Progenitor cell of endocrine pancreas (in vitro differentiated cells): Measurements from ENCODE around the gene SLX4IP. TPM values are rescaled to one million over a fixed set of nuclear protein-coding genes. Genes with fewer than 3 reads are reported as not detected.

ENCODE experiments used
- DNase-seq: peaks from one replicate; pipeline ENCODE4 v3.0.0; 2021; ENCODE audit warnings: low spot score; ENCODE audit not compliant: unreplicated experiment
- H3K27ac Mint-ChIP-seq: 2 replicates; pipeline ENCODE4 v1.8.0; 2021; ENCODE audit warnings: mild to moderate bottlenecking, moderate library complexity, mixed read lengths
- H3K27me3 Mint-ChIP-seq: 2 replicates; pipeline ENCODE4 v1.8.0; 2021; ENCODE audit warnings: mixed read lengths
- H3K36me3 Mint-ChIP-seq: 2 replicates; pipeline ENCODE4 v1.8.0; 2022; ENCODE audit warnings: mixed read lengths; ENCODE audit not compliant: insufficient read depth
- H3K4me1 Mint-ChIP-seq: 2 replicates; pipeline ENCODE4 v1.8.0; 2021; ENCODE audit warnings: low read depth, mixed read lengths
- H3K4me3 Mint-ChIP-seq: 2 replicates; pipeline ENCODE4 v1.8.0; 2021; ENCODE audit warnings: low read depth, mild to moderate bottlenecking, moderate library complexity, mixed read lengths
- H3K9me3 Mint-ChIP-seq: 2 replicates; pipeline ENCODE4 v1.8.0; 2021; ENCODE audit warnings: low read depth, mixed read lengths
- total RNA-seq: library from RNA; stranded (reverse); gene quantifications from 2 replicates; pipeline ENCODE4 v1.2.1, GENCODE V29; 2021
- TF ChIP-seq, protein P1 (sequence below): fragments of 200-600 bp; sonication (generic); IDR thresholded peaks from one replicate; pipeline ENCODE4 v1.5.0; 2021; ENCODE audit warnings: antibody characterized with exemption, mild to moderate bottlenecking; ENCODE audit not compliant: unreplicated experiment

The SLX4IP gene
- total RNA-seq, 1 donor from 2014 or later = 12.0 TPM

DNA sequence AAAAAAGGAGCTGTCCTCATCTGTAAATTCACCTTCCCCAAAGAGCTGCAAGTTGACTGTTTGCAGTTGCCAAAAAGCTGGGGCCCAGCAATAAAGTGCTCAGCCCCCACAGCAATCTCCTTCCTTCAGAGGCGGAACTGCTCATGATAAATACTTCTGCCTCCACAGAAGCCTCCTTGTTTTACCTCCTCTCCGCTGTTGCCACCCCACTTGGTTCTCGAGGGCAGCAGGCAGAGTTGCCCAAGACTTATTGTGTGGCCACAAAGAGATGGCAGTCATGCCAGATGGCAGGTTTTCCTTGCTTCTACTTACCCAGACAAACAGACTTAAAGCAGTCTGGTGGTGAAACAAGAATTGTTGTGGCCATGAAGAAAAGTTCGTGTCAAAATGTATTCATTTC, 66.3 kb downstream of the SLX4IP start:
- H3K9me3 Mint-ChIP-seq = no peaks in the 10 kb centered on the region
- no peaks in the 10 kb centered on the region for H3K27me3 Mint-ChIP-seq

DNA sequence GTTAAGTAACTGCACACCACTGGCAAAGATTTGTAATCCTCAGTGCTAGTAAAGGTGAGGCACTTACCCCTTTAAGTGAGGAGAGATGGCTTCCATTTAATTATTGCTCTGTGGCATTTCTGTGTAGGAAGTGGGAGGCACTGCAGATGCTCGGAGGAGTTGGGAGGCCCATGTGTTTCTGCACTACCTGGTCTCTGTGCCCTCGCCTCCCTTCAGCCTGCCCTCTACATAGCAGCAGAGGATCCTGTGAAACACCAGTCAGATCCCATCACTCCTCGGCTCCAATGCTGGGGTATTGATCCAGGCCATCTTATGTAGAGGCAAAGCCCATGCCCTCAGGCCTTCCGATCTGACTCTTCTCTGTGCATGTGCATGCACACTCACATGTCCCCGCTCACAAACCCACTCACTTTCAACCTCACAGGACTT, 67.0 kb downstream of the SLX4IP start:
- TF ChIP-seq, protein P1, sequence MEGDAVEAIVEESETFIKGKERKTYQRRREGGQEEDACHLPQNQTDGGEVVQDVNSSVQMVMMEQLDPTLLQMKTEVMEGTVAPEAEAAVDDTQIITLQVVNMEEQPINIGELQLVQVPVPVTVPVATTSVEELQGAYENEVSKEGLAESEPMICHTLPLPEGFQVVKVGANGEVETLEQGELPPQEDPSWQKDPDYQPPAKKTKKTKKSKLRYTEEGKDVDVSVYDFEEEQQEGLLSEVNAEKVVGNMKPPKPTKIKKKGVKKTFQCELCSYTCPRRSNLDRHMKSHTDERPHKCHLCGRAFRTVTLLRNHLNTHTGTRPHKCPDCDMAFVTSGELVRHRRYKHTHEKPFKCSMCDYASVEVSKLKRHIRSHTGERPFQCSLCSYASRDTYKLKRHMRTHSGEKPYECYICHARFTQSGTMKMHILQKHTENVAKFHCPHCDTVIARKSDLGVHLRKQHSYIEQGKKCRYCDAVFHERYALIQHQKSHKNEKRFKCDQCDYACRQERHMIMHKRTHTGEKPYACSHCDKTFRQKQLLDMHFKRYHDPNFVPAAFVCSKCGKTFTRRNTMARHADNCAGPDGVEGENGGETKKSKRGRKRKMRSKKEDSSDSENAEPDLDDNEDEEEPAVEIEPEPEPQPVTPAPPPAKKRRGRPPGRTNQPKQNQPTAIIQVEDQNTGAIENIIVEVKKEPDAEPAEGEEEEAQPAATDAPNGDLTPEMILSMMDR = no peak
- DNase-seq = no peak
- H3K36me3 Mint-ChIP-seq = no peaks in the 10 kb centered on the region
- H3K27ac Mint-ChIP-seq = no peak overlapping the region
- H3K4me1 Mint-ChIP-seq = peaks cover 16% of the 10 kb centered on the region
- no peak overlapping the region for H3K4me3 Mint-ChIP-seq
- H3K27me3 Mint-ChIP-seq = no peaks in the 10 kb centered on the region
- H3K9me3 Mint-ChIP-seq = no peaks in the 10 kb centered on the region

More for the DNA sequence above, 66.3 kb downstream of the SLX4IP start:
- H3K4me3 Mint-ChIP-seq = no peak overlapping the region
- peaks cover 16% of the 10 kb centered on the region for H3K4me1 Mint-ChIP-seq
- DNase-seq = no peak
- H3K36me3 Mint-ChIP-seq = no peaks in the 10 kb centered on the region
- H3K27ac Mint-ChIP-seq = no peak overlapping the region
- TF ChIP-seq, protein P1 = no peak

DNA sequence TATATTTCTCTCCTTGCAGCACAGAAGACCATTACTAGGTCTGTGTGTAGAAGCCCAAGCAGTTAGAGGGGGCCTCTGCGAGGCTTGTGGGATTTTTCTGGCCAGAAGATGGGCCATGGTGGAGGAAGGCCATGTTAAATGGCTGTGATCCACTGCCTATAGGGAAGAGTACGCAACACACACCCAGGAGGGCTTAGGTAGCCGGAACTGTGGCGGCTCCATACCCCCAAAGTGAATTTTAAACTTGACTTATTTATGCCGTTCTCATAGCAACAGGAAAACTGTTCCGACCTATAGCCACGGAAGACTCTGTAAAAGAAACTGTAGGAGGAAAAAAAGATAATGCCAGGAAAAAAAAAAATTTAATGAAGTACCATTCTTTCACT, 69.5 kb downstream of the SLX4IP start:
- H3K4me3 Mint-ChIP-seq = no peak overlapping the region
- no peaks in the 10 kb centered on the region for H3K27me3 Mint-ChIP-seq
- H3K4me1 Mint-ChIP-seq = peaks cover 7% of the 10 kb centered on the region
- DNase-seq = no peak
- H3K9me3 Mint-ChIP-seq = no peaks in the 10 kb centered on the region
- TF ChIP-seq, protein P1 = no peak
- no peaks in the 10 kb centered on the region for H3K36me3 Mint-ChIP-seq
- no peak overlapping the region for H3K27ac Mint-ChIP-seq

DNA sequence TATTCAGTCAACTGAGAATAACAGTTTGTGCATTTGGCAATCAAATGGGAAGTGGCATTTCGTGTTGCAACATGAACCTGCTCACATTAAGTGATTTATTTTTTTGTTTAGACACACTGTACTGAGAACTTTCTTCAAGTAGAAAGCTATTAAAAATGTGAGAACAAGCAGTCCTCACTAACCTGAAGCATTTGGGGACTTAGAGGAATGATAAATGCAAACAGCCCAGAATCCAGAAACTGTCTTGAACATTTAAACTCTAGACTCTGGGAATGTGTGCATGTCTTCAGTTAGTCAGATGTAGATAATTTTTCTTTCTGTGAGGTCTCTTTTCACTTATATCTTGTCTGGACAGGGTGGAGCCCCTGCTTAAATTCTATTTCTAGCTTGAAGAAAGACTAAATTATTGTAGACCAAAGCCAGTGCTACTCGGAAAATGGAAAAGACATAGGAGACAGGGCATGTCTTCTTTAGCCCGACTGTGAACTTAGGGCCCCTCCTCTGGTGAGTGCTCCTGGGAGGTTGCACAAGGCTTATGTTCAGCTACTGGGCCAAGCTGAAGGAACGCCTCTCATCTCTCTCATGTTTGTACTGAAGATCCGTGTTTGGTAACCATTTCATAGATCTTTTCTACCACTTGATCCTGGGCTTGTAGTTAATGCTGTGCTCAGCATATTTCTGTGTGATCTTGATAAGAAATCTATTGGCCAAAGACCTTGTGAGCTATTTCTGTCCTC, 70.1 kb downstream of the SLX4IP start:
- Mint-ChIP-seq H3K4me1 (peaks cover 7% of the 10 kb centered on the region), H3K27me3 (no peaks in the 10 kb centered on the region), H3K9me3 (no peaks in the 10 kb centered on the region), H3K27ac (no peak overlapping the region), H3K4me3 (no peak overlapping the region), H3K36me3 (no peaks in the 10 kb centered on the region)
- TF ChIP-seq, protein P1 = no peak
- no peak for DNase-seq

DNA sequence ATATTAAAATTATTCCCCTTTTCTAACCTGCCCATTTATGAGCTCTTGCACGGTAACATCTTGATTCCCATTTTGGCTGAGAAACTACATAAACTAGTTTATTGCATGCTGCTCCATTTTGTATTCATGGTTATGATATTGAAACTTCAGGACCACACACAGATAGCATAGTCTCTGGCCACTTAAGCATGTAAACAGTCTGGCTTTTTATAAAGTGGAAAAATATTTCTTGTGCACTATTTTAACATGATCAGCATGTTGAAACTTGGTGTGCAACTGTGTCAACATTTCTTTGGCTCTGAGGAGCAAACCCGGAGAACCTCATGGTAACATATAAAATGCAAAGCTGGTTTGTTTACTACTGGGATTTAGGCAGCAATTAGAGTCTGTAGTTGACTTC, 70.7 kb downstream of the SLX4IP start:
- Mint-ChIP-seq H3K9me3 (no peaks in the 10 kb centered on the region), H3K36me3 (no peaks in the 10 kb centered on the region), H3K4me1 (peaks cover 6% of the 10 kb centered on the region), H3K4me3 (no peak overlapping the region), H3K27me3 (no peaks in the 10 kb centered on the region), H3K27ac (no peak overlapping the region)
- no peak for DNase-seq
- TF ChIP-seq, protein P1 = no peak
